ENCODE data around the gene DOCK11. TPM values are rescaled to one million over a fixed set of nuclear protein-coding genes. Genes with fewer than 3 reads are reported as not detected.

DOCK11 gene
- polyA plus RNA-seq, 1 of the 3 experiments (the other 2 are of a cell fraction), result 34.8 TPM

- Histone ChIP-seq H3K4me1 (ENCODE audit: control insufficient read depth in 1 of 2, insufficient read depth in 2 of 2, low read depth in 1 of 2, low read length in 1 of 2) (no peaks in the 10 kb centered on the region), H3K9me3 (no peaks in the 10 kb centered on the region), H3K36me3 (replicated peaks in 1 of 2; ENCODE audit: control insufficient read depth in 1 of 2, insufficient read depth in 2 of 2, low read length in 1 of 2) (peaks cover 14 to 27% of the 10 kb centered on the region in 2 experiments), H3K4me3 (ENCODE audit: low read depth in 2 of 2, low read length in 1 of 2) (no peak overlapping the region), H3K79me2 (ENCODE audit: insufficient read depth) (no peaks in the 10 kb centered on the region), H3K27ac (ENCODE audit: low read depth in 2 of 2, low read length in 1 of 2) (no peak overlapping the region), H3K27me3 (ENCODE audit: insufficient read depth) (no peaks in the 10 kb centered on the region; the same call in 1 of the 2 replicates), H4K20me1 (ENCODE audit: insufficient read depth) (no peaks in the 10 kb centered on the region), H3F3A (replicated peaks; ENCODE audit: insufficient read depth) (peaks cover 15% of the 10 kb centered on the region), H3K9me2 (no peaks in the 10 kb centered on the region), H2AFZ (ENCODE audit: low read depth) (no peak overlapping the region), H3K9ac (no peak overlapping the region), H3K4me2 (no peak overlapping the region)
- ChIA-PET CTCF (interaction anchor here (1.1 to 1.6 kb wide), 2 partner anchors 35 to 111 kb away, joined by 4 to 5 read pairs; no protein-coding TSS in a partner anchor), POLR2A (no interaction called here)
- no peak for DNase-seq
- 48% methylated on average over 2 of the region's 2 CpGs for WGBS (ENCODE audit: low lambda C conversion rate)
- TF ChIP-seq MXI1 (IDR thresholded peaks at IDR 0.05; ENCODE audit: low read depth, low read length) (no peak), USF2 (IDR thresholded peaks at IDR 0.05; ENCODE audit: borderline replicate concordance, low read depth, low read length) (no peak), FOXM1 (IDR thresholded peaks at IDR 0.05; ENCODE audit: low read depth) (no peak), POLR2AphosphoS5 (IDR thresholded peaks at IDR 0.05; ENCODE audit: low read depth, low read length) (no peak), NRF1 (IDR thresholded peaks at IDR 0.05; ENCODE audit: low read depth, low read length) (no peak), SMC3 (IDR thresholded peaks at IDR 0.05; ENCODE audit: low read depth, low read length) (no peak), REST (IDR thresholded peaks at IDR 0.05; ENCODE audit: low read depth, low read length) (no peak), PBX3 (IDR thresholded peaks at IDR 0.05) (no peak), GABPA (IDR thresholded peaks at IDR 0.05; ENCODE audit: low read depth) (no peak), TEAD4 (IDR thresholded peaks at IDR 0.05; ENCODE audit: borderline replicate concordance, insufficient read depth) (no peak), FOSL2 (IDR thresholded peaks at IDR 0.05; ENCODE audit: borderline replicate concordance, low read depth) (no peak), RXRA (IDR thresholded peaks at IDR 0.05; ENCODE audit: borderline replicate concordance, low read depth) (no peak), EZH2phosphoT487 (IDR thresholded peaks at IDR 0.05; ENCODE audit: borderline replicate concordance, low read depth) (no peak), RAD21 (IDR thresholded peaks at IDR 0.05; ENCODE audit: low read length) (no peak), RCOR1 (IDR thresholded peaks at IDR 0.05; ENCODE audit: low read length) (no peak)
Measured at GRCh38 chrX:118570209-118570608, 74.6 kb downstream of the DOCK11 start.
